ENCODE results near the gene SERP2.
"Not testable (repeated sequence)": the region's sequence is repeated elsewhere in the genome, so short reads cannot be mapped to it uniquely, and the experiment has no call there.

SERP2 gene

GRCh38 chr13:44373601-44374347 lies at the start of gene SERP2:
Gene SERP2, plus strand, starts transcription at chr13:44373824. Its CDS starts 202 bp downstream, at chr13:44374026.
- Histone ChIP-seq H3K27ac (ENCODE audit: low read length) (peak within 1 kb of the TSS; percentile 46), H3K9ac (ENCODE audit: low read length in 2 of 2) (peak within 1 kb of the TSS; percentile 68 to 73), H3K4me3 (ENCODE audit: low read length in 2 of 2) (peak within 1 kb of the TSS; percentile 75 to 83), H3K27me3 (ENCODE audit: control insufficient read depth in 1 of 2, insufficient read depth in 2 of 2, low read length in 2 of 2) (no peaks in the 10 kb centered on the region), H3K9me3 (ENCODE audit: control insufficient read depth in 2 of 2, low read length in 2 of 2) (no peaks in the 10 kb centered on the region), H3K4me1 (ENCODE audit: control insufficient read depth, insufficient read depth, low read length) (peaks cover 20% of the 10 kb centered on the region), H3K36me3 (ENCODE audit: control insufficient read depth in 2 of 2, insufficient read depth in 2 of 2, low read length in 2 of 2) (no peaks in the 10 kb centered on the region)

GRCh38 chr13:44326961-44327360 lies 46.7 kb upstream of the SERP2 start:
- no peak overlapping the region for H3K4me3 ChIP-seq (ENCODE audit: low read length in 2 of 2)
- H3K9me3 ChIP-seq (ENCODE audit: control insufficient read depth in 2 of 2, low read length in 2 of 2) = peaks cover 0 to 1% of the 10 kb centered on the region in 2 donors
- H3K27me3 ChIP-seq (ENCODE audit: control insufficient read depth in 1 of 2, insufficient read depth in 2 of 2, low read length in 2 of 2) = no peaks in the 10 kb centered on the region
- H3K36me3 ChIP-seq (ENCODE audit: control insufficient read depth in 2 of 2, insufficient read depth in 2 of 2, low read length in 2 of 2) = no peaks in the 10 kb centered on the region
- peaks cover 29% of the 10 kb centered on the region for H3K4me1 ChIP-seq (ENCODE audit: control insufficient read depth, insufficient read depth, low read length)
- peak overlapping the region; percentile 18 for H3K27ac ChIP-seq (ENCODE audit: low read length)
- no peak overlapping the region for H3K9ac ChIP-seq (ENCODE audit: low read length in 2 of 2)

DNA sequence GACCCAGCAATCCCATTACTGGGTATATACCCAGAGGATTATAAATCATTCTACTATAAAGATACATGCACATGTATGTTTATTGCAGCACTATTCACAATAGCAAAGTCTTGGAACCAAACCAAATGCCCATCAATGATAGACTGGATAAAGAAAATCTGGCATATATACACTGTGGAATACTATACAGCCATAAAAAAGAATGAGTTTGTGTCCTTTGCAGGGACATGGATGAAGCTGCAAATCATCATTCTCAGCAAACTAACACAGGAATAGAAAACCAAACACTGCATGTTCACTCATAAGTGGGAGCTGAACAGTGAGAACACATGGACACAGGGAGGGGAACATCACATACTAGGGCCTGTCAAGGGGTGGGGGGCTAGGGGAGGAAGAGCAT lies 44.6 kb upstream of the SERP2 start:
- peaks cover 45% of the 10 kb centered on the region for H3K4me1 ChIP-seq (ENCODE audit: control insufficient read depth, insufficient read depth, low read length)
- not testable (repeated sequence) for H3K4me3 ChIP-seq (ENCODE audit: low read length in 2 of 2); H3K27ac ChIP-seq (ENCODE audit: low read length); H3K9me3 ChIP-seq (ENCODE audit: control insufficient read depth in 2 of 2, low read length in 2 of 2); H3K27me3 ChIP-seq (ENCODE audit: control insufficient read depth in 1 of 2, insufficient read depth in 2 of 2, low read length in 2 of 2); H3K36me3 ChIP-seq (ENCODE audit: control insufficient read depth in 2 of 2, insufficient read depth in 2 of 2, low read length in 2 of 2); H3K9ac ChIP-seq (ENCODE audit: low read length in 2 of 2)

GRCh38 chr13:44329909-44330545 lies 43.6 kb upstream of the SERP2 start:
- no peak overlapping the region for H3K9ac ChIP-seq (ENCODE audit: low read length in 2 of 2)
- H3K4me1 ChIP-seq (ENCODE audit: control insufficient read depth, insufficient read depth, low read length) = peaks cover 45% of the 10 kb centered on the region
- H3K9me3 ChIP-seq (ENCODE audit: control insufficient read depth in 2 of 2, low read length in 2 of 2) = no peaks in the 10 kb centered on the region
- H3K4me3 ChIP-seq (ENCODE audit: low read length in 2 of 2) = no peak overlapping the region
- no peaks in the 10 kb centered on the region for H3K36me3 ChIP-seq (ENCODE audit: control insufficient read depth in 2 of 2, insufficient read depth in 2 of 2, low read length in 2 of 2)
- no peaks in the 10 kb centered on the region for H3K27me3 ChIP-seq (ENCODE audit: control insufficient read depth in 1 of 2, insufficient read depth in 2 of 2, low read length in 2 of 2)
- peak overlapping the region; percentile 92 for H3K27ac ChIP-seq (ENCODE audit: low read length)

GRCh38 chr13:44331446-44331845 lies 42.2 kb upstream of the SERP2 start:
- Histone ChIP-seq H3K27ac (ENCODE audit: low read length) (peak overlapping the region; percentile 92), H3K36me3 (ENCODE audit: control insufficient read depth in 2 of 2, insufficient read depth in 2 of 2, low read length in 2 of 2) (no peaks in the 10 kb centered on the region), H3K4me1 (ENCODE audit: control insufficient read depth, insufficient read depth, low read length) (peaks cover 39% of the 10 kb centered on the region), H3K9me3 (ENCODE audit: control insufficient read depth in 2 of 2, low read length in 2 of 2) (no peaks in the 10 kb centered on the region), H3K9ac (ENCODE audit: low read length in 2 of 2) (peak overlapping the region; percentile 49 to 55), H3K27me3 (ENCODE audit: control insufficient read depth in 1 of 2, insufficient read depth in 2 of 2, low read length in 2 of 2) (no peaks in the 10 kb centered on the region), H3K4me3 (ENCODE audit: low read length in 2 of 2) (peak overlapping the region; percentile 18 to 54)

DNA sequence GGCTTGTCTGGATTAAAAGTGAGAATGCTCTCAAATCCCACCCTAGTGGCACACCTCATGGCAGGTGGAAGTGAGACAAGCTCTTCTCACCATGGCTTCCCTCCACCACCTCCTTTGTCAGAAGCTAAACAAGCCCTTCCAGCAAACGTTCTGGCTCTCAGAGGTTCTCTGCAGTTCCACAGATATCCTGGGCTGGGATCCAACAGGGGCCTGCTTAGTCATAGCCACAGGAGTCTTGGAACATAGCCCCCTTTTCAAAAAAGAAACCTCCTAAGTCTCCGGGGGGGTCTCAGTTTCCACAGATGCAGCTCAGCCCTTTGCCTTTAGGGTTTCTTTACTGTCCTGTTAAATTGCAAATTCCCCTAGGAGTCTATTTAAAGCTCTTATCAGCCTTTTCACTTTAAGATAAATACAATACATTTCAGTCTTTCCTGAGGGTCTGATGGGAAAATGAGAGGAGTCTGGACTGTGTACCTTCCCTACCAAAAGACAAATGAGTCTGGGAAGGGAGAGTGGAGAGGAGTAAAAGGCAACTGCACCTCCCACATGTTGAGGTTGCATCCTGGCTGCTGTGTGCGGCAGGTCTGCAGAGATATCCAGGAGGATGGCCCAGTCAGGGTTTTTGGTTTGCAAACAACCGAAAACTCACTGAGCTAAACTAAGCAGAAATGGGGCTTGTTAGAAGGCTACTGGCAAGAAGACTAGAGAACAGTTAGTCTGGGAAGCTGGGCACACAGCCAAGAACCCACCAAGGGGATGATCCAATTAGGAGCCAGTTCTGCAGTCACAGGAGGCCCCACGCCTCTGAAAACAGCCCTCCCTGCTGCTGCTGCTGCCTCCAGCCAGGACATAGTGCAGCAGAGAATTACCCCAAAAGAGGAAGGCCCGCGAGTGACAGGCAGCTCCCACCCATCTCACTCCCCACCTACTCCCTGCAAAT lies 41.4 kb upstream of the SERP2 start:
- no peaks in the 10 kb centered on the region for H3K9me3 ChIP-seq (ENCODE audit: control insufficient read depth in 2 of 2, low read length in 2 of 2)
- peak overlapping the region; percentile 92 for H3K27ac ChIP-seq (ENCODE audit: low read length)
- no peaks in the 10 kb centered on the region for H3K27me3 ChIP-seq (ENCODE audit: control insufficient read depth in 1 of 2, insufficient read depth in 2 of 2, low read length in 2 of 2)
- H3K9ac ChIP-seq (ENCODE audit: low read length in 2 of 2) = peak overlapping the region; percentile 49 to 55
- H3K36me3 ChIP-seq (ENCODE audit: control insufficient read depth in 2 of 2, insufficient read depth in 2 of 2, low read length in 2 of 2) = no peaks in the 10 kb centered on the region
- peak overlapping the region; percentile 18 to 54 for H3K4me3 ChIP-seq (ENCODE audit: low read length in 2 of 2)
- H3K4me1 ChIP-seq (ENCODE audit: control insufficient read depth, insufficient read depth, low read length) = peaks cover 32% of the 10 kb centered on the region

DNA sequence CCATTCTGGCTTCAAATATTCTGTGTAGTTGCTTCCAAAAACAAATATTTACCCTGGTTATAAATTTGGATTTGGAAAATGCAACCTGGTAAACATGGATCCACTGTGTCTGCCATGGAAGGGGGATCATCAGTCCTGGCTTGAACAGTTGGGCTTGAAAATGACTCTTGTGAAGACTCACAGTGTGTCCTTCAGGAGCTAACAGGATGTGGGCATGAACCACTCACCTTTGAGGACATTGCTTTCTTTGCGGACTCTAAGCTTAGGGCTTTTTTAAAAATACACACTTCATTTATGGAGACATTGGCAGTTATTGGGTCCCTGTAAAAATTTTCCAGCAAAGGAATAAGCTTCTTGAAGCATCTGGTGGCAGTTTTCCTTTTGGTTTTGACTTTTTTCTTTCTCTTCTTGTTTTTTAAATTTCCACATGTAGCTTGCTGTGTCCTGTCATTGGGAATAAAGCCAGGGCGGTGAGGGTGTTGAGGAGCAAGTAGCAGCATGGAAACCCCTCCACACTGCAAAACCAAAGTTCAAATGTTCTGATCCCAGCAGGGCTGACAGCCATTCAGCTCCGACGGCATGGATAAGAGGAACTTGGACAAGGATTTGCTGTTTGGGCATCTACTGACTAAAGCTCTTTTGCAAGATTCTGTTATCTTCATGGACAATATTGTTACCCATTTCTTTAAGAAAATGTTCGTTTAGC lies 39.5 kb upstream of the SERP2 start:
- Histone ChIP-seq H3K4me3 (ENCODE audit: low read length in 2 of 2) (no peak overlapping the region), H3K9ac (ENCODE audit: low read length in 2 of 2) (no peak overlapping the region), H3K27me3 (ENCODE audit: control insufficient read depth in 1 of 2, insufficient read depth in 2 of 2, low read length in 2 of 2) (no peaks in the 10 kb centered on the region), H3K4me1 (ENCODE audit: control insufficient read depth, insufficient read depth, low read length) (peaks cover 32% of the 10 kb centered on the region), H3K9me3 (ENCODE audit: control insufficient read depth in 2 of 2, low read length in 2 of 2) (no peaks in the 10 kb centered on the region), H3K27ac (ENCODE audit: low read length) (no peak overlapping the region), H3K36me3 (ENCODE audit: control insufficient read depth in 2 of 2, insufficient read depth in 2 of 2, low read length in 2 of 2) (no peaks in the 10 kb centered on the region)

DNA sequence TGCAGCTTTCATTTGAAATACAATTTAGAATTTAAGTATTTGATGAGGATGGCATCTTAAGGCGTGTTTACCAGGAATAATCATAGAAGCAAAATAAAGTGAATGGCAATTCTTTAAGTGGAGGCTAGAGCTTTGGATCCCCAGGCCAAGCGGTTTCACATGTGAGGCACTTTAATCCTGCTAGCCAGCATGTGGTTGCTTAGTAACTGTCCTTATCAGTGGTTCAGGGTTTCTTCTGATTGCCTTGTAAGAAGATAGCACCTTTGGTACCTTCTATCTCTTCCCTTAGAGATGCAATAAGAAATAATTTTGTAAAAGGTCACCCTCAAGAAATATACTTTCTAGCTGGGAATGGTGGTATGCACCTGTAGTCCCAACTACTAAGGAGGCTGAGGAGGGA lies 38.9 kb upstream of the SERP2 start:
- H3K4me1 ChIP-seq (ENCODE audit: control insufficient read depth, insufficient read depth, low read length) = peaks cover 32% of the 10 kb centered on the region
- no peaks in the 10 kb centered on the region for H3K36me3 ChIP-seq (ENCODE audit: control insufficient read depth in 2 of 2, insufficient read depth in 2 of 2, low read length in 2 of 2)
- no peak overlapping the region for H3K27ac ChIP-seq (ENCODE audit: low read length)
- H3K4me3 ChIP-seq (ENCODE audit: low read length in 2 of 2) = no peak overlapping the region
- no peak overlapping the region for H3K9ac ChIP-seq (ENCODE audit: low read length in 2 of 2)
- no peaks in the 10 kb centered on the region for H3K9me3 ChIP-seq (ENCODE audit: control insufficient read depth in 2 of 2, low read length in 2 of 2)
- no peaks in the 10 kb centered on the region for H3K27me3 ChIP-seq (ENCODE audit: control insufficient read depth in 1 of 2, insufficient read depth in 2 of 2, low read length in 2 of 2)

DNA sequence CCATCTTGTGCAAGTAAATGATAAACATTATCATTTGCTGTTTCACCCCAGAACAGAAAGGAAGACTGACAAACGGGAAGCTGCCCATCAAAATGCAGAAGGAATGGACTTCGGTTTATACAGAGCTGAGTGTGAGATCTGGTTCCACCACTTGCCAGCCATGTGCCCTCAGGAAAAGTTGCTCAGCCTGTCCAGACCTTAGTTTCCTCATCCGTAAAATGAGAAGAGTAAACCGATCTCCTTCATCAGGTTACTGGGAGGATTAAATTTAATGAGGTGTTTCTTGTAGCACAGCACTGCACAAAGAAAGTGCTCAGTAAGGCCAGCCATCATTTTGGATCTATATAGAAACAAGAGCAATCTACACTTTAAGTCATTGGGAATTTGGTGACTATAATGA lies 36.7 kb upstream of the SERP2 start:
- Histone ChIP-seq H3K27me3 (ENCODE audit: control insufficient read depth in 1 of 2, insufficient read depth in 2 of 2, low read length in 2 of 2) (no peaks in the 10 kb centered on the region), H3K27ac (ENCODE audit: low read length) (no peak overlapping the region), H3K36me3 (ENCODE audit: control insufficient read depth in 2 of 2, insufficient read depth in 2 of 2, low read length in 2 of 2) (no peaks in the 10 kb centered on the region), H3K9ac (ENCODE audit: low read length in 2 of 2) (no peak overlapping the region), H3K4me3 (ENCODE audit: low read length in 2 of 2) (no peak overlapping the region), H3K4me1 (ENCODE audit: control insufficient read depth, insufficient read depth, low read length) (peaks cover 17% of the 10 kb centered on the region), H3K9me3 (ENCODE audit: control insufficient read depth in 2 of 2, low read length in 2 of 2) (no peaks in the 10 kb centered on the region)

- Histone ChIP-seq H3K27ac (ENCODE audit: low read length) (no peak overlapping the region), H3K36me3 (ENCODE audit: control insufficient read depth in 2 of 2, insufficient read depth in 2 of 2, low read length in 2 of 2) (no peaks in the 10 kb centered on the region), H3K9ac (ENCODE audit: low read length in 2 of 2) (no peak overlapping the region), H3K4me3 (ENCODE audit: low read length in 2 of 2) (no peak overlapping the region), H3K9me3 (ENCODE audit: control insufficient read depth in 2 of 2, low read length in 2 of 2) (no peaks in the 10 kb centered on the region), H3K27me3 (ENCODE audit: control insufficient read depth in 1 of 2, insufficient read depth in 2 of 2, low read length in 2 of 2) (no peaks in the 10 kb centered on the region), H3K4me1 (ENCODE audit: control insufficient read depth, insufficient read depth, low read length) (peaks cover 11% of the 10 kb centered on the region)
Observed at GRCh38 chr13:44337581-44337980, 36.0 kb upstream of the SERP2 start.

All from stomach smooth muscle (tissue), 2 donors.